ENCODE measurements around the gene TRAF1. TPM values are rescaled to one million over a fixed set of nuclear protein-coding genes. Genes with fewer than 3 reads are reported as not detected.

Gene TRAF1
- 5.0 TPM for total RNA-seq

GRCh38 chr9:120926397-120926928, at the start of gene TRAF1:
Gene TRAF1, minus strand, starts transcription at chr9:120926796. Its CDS starts 721 bp downstream, at chr9:120926075.

GRCh38 chr9:120876842-120877240, 49.8 kb downstream of the TRAF1 start, which contains the start of gene PHF19:
Gene PHF19, minus strand, starts transcription at chr9:120877188. Its CDS starts 2,447 bp downstream, at chr9:120874741.

Other genes with a start within 250 kb of the TRAF1 start
- gene MEGF9, start 212.3 kb downstream of the TRAF1 start, total RNA-seq = 61.3 TPM
- gene FBXW2, start 133.4 kb downstream of the TRAF1 start, total RNA-seq = 61.7 TPM
- 31.6 TPM for gene PSMD5, start 83.9 kb downstream of the TRAF1 start, total RNA-seq
- 11.6 TPM for gene PHF19, start 49.6 kb downstream of the TRAF1 start, total RNA-seq
- gene C5, start 123.5 kb upstream of the TRAF1 start, total RNA-seq = 12.2 TPM
- gene CNTRL, start 148.2 kb upstream of the TRAF1 start, total RNA-seq = 33.8 TPM